ENCODE measurements around the gene SHQ1. TPM values are rescaled to one million over a fixed set of nuclear protein-coding genes. Genes with fewer than 3 reads are reported as not detected.

The SHQ1 gene
- total and polyA plus RNA-seq, 2 experiments from 2014 or later = 18.3 to 28.7 TPM

DNA sequence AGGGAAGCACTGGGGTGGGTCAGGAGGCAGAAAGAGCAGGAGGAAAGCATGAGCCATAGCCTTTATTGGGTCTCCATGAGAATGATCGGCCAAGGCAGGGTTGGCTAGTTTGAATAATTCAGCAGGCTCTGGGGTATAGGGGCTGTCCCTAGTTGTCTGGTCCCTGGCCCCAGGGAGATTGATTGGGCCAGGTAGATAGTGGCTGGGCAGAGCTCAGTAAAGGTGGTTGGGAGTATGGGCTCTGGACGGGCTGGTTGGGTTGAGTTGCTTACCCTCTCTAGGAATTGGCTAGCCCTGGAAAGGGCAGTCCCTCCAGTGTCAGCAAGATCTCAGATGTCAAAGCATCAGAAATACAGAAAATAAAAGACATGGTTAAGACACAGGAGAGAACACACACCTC is 148.1 kb downstream of the SHQ1 start:
- H3K4me1 Mint-ChIP-seq = peaks cover 23% of the 10 kb centered on the region
- Histone ChIP-seq H3K9me2 (ENCODE audit: insufficient read depth) (no peaks in the 10 kb centered on the region), H3K4me2 (no peak overlapping the region), H3K36me3 (ENCODE audit: insufficient read depth) (no peaks in the 10 kb centered on the region), H3K27me3 (ENCODE audit: insufficient read depth) (no peaks in the 10 kb centered on the region), H3K79me2 (replicated peaks; ENCODE audit: insufficient read depth) (no peaks in the 10 kb centered on the region), H3K4me3 (no peak overlapping the region), H4K20me1 (replicated peaks; ENCODE audit: insufficient read depth) (no peaks in the 10 kb centered on the region), H3F3A (replicated peaks; ENCODE audit: low read depth) (no peaks in the 10 kb centered on the region), H3K27ac (ENCODE audit: low read depth) (no peak overlapping the region), H2AFZ (no peak overlapping the region), H3K4me1 (ENCODE audit: insufficient read depth) (peaks cover 12% of the 10 kb centered on the region)
- H3K27me3 Mint-ChIP-seq (ENCODE audit: insufficient read depth, low read depth, poor library complexity) = peaks cover 10% of the 10 kb centered on the region
- no peak overlapping the region for H3K4me3 Mint-ChIP-seq
- H3K9me3 Mint-ChIP-seq = no peaks in the 10 kb centered on the region
- TF ChIP-seq JUNB (IDR thresholded peaks at IDR 0.05; ENCODE audit: unreplicated experiment) (no peak), EZH2phosphoT487 (IDR thresholded peaks at IDR 0.05; ENCODE audit: unreplicated experiment) (no peak), CTCF (conservative IDR thresholded peaks at IDR 0.05; ENCODE audit: low read depth in 2 of 2) (no peak), EZH2 (IDR thresholded peaks at IDR 0.05; ENCODE audit: low read depth, unreplicated experiment) (no peak), CREB1 (CRISPR knock-in tag; IDR thresholded peaks at IDR 0.05; ENCODE audit: low read depth) (no peak)
- ATAC-seq (no peak), DNase-seq (ENCODE audit: low spot score) (no peak)
- H3K36me3 Mint-ChIP-seq (ENCODE audit: low read depth) = no peaks in the 10 kb centered on the region
- no peak overlapping the region for H3K27ac Mint-ChIP-seq

- no peak for ATAC-seq
- Histone ChIP-seq H4K20me1 (replicated peaks; ENCODE audit: insufficient read depth) (no peaks in the 10 kb centered on the region), H2AFZ (no peak overlapping the region), H3K4me3 (no peak overlapping the region), H3K27me3 (ENCODE audit: insufficient read depth) (no peaks in the 10 kb centered on the region), H3K4me2 (no peak overlapping the region), H3K9me2 (ENCODE audit: insufficient read depth) (no peaks in the 10 kb centered on the region), H3K27ac (ENCODE audit: low read depth) (no peak overlapping the region), H3K36me3 (ENCODE audit: insufficient read depth) (no peaks in the 10 kb centered on the region), H3F3A (replicated peaks; ENCODE audit: low read depth) (no peaks in the 10 kb centered on the region), H3K4me1 (ENCODE audit: insufficient read depth) (peaks cover 12% of the 10 kb centered on the region), H3K79me2 (replicated peaks; ENCODE audit: insufficient read depth) (no peaks in the 10 kb centered on the region)
- peaks cover 23% of the 10 kb centered on the region for H3K4me1 Mint-ChIP-seq
- TF ChIP-seq NANOG (IDR thresholded peaks at IDR 0.05; ENCODE audit: borderline replicate concordance) (no peak), CTCF (conservative IDR thresholded peaks at IDR 0.05; ENCODE audit: low read depth in 2 of 2) (no peak), POLR2AphosphoS5 (IDR thresholded peaks at IDR 0.05; ENCODE audit: low read depth) (no peak), EZH2phosphoT487 (IDR thresholded peaks at IDR 0.05; ENCODE audit: unreplicated experiment) (no peak)
- no peaks in the 10 kb centered on the region for H3K36me3 Mint-ChIP-seq (ENCODE audit: low read depth)
- no peaks in the 10 kb centered on the region for H3K9me3 Mint-ChIP-seq
- no peak overlapping the region for H3K4me3 Mint-ChIP-seq
- DNase-seq (ENCODE audit: low spot score) = no peak
- peaks cover 8% of the 10 kb centered on the region for H3K27me3 Mint-ChIP-seq (ENCODE audit: insufficient read depth, low read depth, poor library complexity)
- no peak overlapping the region for H3K27ac Mint-ChIP-seq
These were observed 148.6 kb downstream of the SHQ1 start for GRCh38 chr3:72699631-72700030.

Other genes starting within 250 kb of the SHQ1 start
- gene GXYLT2, start 39.6 kb upstream of the SHQ1 start, total RNA-seq (2014; rRNA removed; shearing (Covaris generic)) = 5.1 and 5.8 TPM in 2 replicates
- gene GXYLT2, start 39.6 kb upstream of the SHQ1 start, polyA plus RNA-seq (2016; fragmentation: Nextera tagmentation; extraction: Ambion mirVana) = 2.0 and 3.0 TPM in 2 replicates
- gene PPP4R2, start 148.4 kb upstream of the SHQ1 start, total RNA-seq (2014; rRNA removed; shearing (Covaris generic)) = 62.7 and 72.1 TPM in 2 replicates
- gene PPP4R2, start 148.4 kb upstream of the SHQ1 start, polyA plus RNA-seq (2016; fragmentation: Nextera tagmentation; extraction: Ambion mirVana) = 117 TPM in 2 replicates
- 9.3 and 9.9 TPM in 2 replicates for gene EBLN2, start 213.2 kb upstream of the SHQ1 start, total RNA-seq (2014; rRNA removed; shearing (Covaris generic))
- 4.7 and 5.1 TPM in 2 replicates for gene EBLN2, start 213.2 kb upstream of the SHQ1 start, polyA plus RNA-seq (2016; fragmentation: Nextera tagmentation; extraction: Ambion mirVana)